ENCODE results near the gene PSMG4.
A peak's percentile ranks its signal among the peaks of the same experiment; 100 is the strongest.

PSMG4 gene

DNA sequence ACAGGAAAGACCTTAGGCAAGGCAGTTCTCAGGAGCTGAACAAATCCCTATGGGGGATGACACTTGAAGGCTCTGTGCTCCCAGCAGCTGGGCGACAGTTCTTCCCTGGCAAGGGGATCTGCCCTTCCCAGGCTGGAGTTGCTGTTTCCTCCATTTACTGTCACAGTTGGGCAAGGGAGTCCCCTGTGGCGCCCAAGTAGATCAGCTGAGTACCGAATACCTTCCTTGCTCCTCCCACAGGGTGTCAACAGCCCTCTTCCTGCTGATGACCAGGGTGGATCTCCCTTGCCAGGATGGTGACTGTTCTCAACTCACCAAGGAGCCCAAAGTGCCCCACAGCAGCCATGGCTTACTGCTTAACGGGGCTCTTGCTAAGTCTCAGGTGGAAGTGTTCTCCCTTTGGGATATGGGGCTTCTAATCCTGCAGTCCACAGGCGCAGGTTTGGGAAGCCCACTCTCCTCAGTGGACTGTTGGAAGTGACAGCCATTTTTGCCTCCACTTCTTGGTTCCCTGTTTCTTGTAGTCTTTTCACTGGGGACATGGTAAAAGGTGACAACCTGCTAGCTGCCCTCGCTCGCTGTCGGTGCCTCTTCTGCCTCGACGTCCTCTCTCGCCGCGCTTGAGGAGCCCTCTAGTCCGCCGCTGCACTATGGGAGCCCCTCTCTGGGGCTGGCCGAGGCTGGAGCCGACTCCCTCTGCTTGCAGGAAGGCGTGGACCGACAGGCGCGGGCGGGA is 5.7 kb upstream of the PSMG4 start:
- DNase-seq: no peak

DNA sequence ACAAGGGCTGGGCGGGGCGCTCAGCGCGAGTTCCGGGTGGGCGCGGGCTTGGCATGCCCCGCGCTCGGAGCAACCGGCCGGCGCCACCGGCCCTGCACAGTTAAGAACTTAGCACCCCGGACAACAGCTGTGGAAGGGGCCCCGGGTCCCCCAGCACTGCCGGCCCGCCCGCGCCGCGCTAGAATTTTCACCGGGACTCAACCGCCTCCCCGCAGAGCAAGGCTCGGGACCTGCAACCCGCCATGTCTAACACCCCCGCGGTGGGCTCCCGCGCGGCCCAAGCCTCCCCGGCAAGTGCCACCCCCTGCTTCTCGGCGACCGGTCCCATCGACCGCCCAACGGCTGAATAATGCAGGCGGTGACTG is 5.2 kb upstream of the PSMG4 start:
- DNase-seq: no peak

DNA sequence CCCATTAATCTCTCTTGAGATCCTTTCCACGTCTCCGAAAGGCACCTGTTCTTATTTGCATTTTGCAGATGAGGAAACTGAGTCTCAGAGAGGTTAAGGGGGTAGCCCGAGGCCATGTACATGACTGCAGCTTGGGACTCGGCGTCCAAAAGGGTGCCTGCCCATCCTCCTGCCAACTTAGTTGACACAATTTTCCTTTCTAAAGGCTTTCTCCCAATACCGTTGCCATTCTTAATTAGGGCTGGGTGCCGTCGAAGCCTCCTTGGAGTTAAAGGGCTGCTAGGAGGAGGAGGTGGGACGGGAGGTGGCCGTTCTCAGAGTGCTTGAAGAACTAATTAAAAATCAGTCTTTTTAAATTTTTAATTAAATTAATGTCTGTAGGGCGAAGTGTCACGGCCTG is 546 bp upstream of the PSMG4 start:
- no peak for DNase-seq

DNA sequence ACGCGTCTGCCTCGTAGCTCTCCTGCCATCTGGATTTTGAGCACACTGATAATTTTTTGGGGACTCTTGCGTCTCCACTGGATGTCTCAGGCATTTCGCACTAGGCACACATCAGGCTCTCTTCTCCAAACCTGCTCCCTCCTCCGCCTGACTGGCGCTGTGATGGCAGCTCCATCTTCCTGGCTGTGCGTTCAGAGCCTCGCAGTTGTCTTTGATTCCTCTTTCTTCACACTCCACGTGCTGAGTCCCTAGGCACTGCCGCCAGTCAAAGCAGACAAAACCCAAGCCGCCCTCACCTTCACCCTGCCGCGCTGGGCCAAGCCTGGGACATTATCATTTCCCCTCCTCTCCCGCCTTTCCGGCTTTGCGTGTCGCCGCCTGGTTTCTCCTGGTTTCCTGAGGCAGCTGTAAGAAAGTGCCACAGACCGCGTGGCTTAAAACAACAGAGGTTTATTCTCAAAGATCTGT is 778 bp downstream of the PSMG4 start:
- DNase-seq: peak; percentile 17

DNA sequence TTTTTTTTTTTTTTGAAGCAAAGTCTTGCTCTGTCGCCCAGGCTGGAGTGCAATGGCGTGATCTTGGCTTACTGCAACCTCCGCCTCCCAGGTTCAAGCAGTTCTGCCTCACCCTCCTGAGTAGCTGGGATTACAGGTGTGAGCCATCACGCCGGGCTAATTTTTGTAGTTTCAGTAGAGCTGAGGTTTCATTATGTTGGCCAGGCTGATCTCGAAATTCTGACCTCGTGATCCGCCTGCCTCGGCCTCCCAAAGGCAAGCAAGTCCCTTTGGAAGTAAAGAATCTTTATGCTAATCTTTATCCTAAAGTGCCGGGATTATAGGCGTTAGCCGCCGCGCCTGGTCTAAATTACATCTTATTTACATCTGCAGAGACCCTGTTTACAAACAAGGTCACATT is 1.5 kb downstream of the PSMG4 start:
- DNase-seq: no peak

DNA sequence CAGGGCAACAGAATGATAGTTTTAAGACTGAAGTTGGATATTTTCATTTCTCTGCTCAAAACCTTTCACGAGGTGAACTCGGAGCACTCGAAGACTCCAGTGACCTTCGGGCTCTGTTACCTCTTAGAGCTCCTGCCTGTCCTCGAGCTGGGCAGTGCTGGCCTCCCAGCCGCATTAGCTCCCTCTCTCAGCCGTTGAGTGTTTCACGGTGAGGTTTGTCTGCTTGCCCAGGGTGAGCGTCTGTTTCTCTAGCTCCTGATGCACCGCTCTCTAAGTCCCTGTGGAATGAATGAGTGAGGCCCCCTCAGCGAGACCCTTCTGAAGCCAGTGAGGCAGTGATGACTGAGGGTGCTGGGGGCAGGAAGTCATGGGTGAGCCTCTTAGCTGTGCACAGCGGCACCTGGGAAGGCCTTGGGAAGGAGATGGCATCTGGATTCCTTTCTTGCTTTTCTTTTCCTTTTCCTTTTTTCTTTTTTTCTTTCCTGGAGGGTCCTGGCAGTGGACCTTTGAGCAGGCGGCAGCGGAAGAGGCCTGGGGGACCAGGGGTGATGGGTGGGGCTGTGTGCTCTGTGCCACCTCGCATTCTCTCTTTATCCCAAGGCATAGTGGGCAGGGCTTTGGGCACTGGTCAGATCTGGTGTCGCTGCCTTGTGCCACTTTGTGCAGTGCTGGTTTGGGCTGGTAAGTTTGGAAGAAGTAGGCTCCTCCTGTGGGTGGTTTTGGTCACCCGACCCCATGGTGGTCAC is 2.2 kb downstream of the PSMG4 start:
- no peak for DNase-seq

DNA sequence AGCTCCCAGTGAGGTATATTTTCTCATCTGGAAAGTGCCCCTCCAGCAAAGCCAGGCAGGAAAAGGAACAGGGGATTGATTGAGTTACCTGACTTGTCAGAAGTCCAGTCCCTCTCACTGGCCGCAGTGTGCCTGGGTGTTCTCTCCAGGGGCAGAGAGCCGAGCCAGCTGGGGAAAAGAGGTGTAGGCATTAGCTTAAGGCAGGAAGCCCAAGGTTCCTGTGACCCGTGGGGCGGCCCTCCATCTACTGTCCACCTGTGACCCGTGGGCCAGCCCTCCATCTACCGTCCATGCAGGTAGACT is 2.7 kb downstream of the PSMG4 start:
- DNase-seq: no peak

DNA sequence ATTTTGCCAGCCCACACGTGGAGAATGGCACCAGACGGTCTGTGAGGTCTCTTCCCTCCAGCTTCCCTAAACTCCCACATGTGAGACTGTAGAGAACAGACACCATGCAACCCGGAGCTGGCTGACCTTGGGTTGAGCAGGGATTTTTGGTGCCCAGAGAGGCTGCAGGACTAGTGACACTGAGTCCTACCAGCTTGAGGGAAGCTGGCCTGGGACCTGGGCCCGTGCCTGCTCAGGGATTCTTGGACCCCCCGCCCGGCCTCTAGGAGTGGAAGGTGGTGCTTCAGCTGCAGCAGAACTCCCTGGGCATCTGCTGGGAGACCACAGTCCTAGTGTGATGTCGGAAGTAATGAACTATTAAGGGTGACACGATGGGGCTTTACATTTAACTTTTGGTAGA is 3.2 kb downstream of the PSMG4 start:
- DNase-seq: no peak

DNA sequence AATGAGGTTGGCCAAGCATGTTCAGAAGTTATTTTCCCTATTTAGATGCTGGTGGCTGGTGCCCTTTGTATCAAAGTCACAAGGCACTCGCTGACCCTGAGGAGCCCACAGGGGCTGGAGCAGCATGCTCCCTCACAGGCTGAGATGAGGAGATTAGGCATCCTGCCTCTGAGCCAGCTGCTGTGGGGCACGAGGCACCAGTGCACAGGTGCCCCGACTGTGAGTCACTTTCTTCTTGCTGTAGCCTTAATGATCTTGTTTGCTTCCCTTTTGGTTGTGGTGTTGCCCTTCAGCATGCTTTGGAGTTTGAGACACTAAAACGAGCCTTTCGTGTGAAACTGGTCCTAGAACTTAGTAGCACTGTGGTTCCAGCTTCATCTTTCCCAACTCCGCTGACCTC is 4.3 kb downstream of the PSMG4 start:
- DNase-seq: no peak

DNA sequence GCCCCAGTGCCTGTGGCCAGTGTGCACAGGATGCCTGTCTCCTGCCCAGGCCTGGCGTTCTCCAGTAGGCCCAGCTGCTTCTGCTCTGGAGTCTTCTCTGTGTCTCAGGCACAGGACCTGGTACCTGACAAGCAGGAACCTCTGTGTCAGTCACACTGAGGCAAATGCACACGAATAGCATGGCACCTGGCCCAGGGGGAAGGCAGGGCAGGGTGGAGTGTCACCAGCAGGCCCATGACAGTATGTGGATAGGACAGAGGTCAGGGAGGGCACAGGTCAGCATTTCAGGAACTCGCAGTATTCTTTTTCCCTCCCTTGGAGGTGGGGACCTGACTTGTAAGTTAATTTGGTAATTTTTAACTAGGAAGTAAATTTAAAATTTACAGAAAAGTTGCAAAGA is 5.6 kb downstream of the PSMG4 start:
- no peak for DNase-seq

DNA sequence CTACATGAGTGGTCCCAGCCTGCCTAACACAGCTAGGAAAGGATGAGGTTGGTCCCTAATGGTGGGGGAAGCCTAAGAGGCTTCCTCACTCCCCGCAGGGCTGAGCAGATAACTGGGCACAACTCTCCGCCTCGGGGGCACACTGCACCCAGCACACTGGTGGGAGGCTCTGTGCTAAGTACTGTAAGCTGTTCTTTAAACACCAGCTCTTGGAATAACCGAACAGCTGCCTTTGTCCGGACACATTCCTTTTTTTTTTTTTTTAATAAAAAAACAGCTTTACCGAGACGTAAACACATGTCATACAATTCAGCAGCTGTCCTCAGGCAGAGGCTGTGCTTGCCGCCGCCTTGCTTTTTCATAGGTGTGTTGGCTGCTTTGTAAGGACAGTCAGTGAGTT is 6.9 kb downstream of the PSMG4 start:
- DNase-seq: no peak

DNA sequence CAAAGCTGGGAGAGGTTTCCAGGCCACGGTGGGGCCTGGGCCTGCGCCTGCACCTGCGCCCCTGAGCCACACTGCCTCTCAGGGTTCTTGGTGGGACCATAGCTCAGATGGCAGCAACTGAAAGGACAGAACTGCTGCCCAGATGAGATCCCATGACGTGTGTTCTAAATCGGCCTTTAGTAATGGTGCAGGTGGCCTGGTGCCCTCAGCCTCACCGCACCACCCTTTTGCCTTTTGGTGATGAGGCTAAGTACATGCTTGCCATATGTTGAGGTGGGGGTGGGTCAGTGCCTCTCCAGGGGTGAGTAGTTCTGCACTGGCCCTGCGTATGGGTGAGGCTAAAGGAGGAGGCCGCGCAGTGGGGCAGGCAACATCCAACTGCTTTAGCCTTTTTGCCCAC is 7.4 kb downstream of the PSMG4 start:
- no peak for DNase-seq

DNA sequence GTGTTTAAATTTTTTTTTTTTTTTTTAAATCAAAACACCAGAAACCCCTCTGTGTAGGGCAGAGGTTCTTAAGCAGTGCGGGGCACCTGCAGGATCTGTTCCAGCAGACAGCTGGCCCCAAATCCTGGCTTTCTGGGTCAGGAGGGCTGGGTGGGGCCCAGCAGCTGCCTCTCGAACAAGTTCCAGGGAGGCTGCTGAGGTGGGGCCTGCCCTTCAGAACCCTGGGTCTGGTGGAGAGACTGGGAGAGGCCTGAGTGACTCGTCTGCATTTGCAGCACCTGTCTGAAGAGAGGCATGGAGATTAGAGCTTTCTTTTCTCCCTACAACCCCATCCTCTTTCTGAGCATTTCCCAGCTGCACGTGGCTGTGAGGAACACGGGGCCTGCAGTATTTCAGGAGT is 8.4 kb downstream of the PSMG4 start:
- DNase-seq: no peak

DNA sequence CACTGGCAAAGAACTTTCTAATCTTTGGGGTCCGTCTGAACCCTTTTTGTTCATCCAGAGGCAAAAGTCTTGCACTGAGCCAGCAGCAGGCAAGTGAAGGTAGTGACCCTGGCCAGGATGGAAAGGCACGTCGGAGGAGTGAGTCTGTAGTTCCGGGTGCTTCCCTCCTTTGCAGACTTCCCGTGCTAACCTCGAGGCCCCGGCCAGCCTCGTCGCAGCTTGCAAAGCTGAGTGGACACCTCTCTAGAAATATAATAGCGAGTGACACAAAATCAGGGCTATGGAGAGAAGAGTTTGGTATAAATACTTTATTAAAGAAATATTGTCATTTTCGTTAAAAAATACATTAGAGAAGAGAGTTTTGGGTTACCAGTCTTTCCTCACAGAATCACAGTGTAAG is 9.9 kb downstream of the PSMG4 start:
- DNase-seq: no peak

DNA sequence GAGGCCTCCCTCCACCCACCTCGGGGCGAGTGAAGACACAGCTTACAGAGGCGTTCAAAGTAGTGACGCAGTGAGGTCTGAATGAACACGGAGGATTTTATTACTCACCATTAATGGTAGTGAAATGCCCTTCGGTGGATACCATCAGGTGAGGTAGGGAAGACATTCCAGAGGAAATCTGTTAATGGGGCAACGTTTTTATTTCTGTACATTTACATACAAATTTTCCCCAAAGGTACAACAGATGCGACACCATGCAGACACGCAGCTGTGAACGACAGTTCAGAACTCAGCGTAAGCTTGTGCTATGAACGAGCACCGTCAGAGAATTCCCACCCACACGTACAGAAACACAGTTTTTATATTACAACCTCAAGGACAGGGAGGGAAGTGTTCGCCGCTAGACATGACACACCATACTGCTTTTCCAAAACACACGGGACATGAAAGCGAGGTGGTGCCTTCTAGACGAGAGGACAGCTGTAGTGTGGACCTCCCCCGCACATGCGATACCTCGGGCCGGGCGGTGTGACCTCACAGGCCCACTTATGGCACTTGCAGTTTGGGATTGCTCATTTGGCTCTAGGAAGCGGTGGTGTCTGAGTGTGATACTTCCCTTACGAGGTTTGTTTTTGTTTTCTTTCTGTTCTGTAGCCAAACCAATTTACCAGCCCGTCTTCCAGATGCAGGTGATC is 10.7 kb downstream of the PSMG4 start:
- no peak for DNase-seq

DNA sequence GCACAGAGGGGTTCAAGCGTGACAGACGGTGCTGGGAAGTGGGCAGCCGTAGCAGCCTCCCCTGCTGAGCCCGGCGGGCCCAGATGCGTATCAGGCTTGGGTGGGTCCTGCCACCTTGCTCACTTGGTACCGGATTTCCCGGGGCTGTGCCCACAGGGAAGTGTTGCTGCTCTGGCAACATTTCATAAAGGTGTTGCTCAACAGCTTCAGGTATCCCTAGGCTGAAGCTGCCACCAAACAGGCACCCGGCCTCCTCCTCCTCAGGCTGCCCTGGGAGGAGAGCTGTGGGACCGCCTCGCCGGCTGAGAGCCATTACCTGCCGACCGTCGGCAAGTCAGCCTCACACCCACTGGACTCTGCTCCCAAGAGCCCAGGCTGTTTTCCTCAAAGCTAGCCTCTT is 11.5 kb downstream of the PSMG4 start:
- no peak for DNase-seq

DNA sequence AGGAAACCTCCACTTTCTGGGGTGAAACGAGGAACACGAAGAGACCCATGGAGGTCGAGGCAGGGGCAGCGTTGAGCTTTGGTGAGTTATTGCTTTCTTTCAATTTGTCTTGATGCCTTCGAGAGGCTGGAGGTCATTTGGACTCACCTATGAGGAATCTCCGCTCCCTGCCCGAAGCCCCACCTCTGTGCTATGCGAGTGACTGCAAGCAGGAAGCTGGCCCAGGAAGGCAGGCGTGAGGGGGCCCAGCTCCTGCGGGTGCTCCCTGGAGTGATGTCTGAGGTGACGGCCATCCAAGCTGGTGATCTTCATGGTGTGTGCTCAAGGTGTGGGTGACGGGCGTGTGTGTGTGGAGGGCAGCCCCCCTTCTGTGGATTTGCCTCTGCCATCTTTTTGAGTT is 13.0 kb downstream of the PSMG4 start:
- no peak for DNase-seq

DNA sequence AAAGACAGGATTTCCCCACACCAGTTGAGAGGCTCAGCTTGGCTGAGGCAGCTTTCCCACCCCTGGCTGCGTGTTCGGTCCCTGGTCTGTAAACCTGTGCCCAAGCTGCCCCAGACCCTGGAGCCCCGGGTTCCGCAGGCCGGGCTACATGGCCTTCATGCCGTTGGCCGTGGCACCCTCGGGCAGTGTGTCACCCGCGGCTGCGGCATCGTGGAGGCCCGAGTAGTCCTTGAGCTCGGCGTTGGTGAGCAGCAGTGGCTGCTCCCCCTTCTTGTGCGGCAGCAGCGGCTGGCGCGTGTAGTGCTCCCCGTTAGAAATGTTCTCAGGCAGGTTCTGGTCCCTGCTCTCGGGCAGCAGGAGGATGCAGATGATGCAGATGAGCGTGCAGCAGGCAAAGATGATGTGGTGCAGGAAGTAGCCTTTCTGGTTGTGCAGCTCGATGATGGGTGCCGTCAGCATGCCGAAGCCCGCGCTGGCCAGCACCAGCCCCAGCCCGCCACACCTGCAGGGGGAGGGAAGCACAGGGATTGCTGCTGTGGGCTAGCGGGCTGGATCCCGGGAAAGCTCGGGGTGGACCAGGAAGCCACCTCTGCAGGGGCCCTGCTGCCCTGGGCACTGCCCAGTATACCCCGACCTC is 14.3 kb downstream of the PSMG4 start:
- DNase-seq: no peak

DNA sequence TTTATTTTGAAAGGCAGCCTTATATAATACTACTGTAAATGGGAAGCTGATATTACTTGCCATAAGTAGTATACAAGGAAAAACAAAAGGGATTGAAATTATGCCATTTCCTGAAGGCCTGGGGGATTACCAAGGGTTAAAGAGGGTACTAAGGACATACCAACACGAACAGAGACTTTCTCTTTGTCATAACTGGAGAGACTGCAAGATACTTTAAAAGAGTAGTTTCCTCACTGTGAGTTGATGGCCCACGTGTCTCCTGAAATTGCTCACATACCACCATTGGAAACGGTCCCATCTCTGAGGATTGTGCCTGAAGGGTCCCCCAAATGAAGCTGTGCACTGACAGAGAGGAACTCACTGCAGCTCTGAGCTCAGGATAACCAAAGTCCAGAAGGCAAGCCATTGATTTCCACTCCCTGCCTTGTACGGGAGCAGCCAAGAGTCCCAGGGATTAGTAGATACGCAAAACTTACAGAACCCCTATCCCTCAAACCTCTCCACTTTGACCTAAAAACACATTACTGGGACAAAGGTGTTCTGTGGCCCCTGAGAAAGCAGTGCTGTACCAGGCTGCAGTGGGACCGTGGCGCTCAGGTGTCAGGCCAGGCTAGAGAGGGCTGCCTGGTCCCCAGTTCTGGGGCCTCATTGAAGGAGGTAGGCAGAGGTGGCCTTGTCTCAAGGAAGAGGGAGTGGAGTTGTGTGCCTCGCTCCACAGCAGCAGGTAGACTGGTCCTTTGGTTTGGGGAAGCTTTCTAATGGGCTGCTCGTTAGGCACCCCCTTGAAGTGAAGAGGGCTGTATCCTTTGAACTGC is 15.2 kb downstream of the PSMG4 start:
- DNase-seq: no peak

DNA sequence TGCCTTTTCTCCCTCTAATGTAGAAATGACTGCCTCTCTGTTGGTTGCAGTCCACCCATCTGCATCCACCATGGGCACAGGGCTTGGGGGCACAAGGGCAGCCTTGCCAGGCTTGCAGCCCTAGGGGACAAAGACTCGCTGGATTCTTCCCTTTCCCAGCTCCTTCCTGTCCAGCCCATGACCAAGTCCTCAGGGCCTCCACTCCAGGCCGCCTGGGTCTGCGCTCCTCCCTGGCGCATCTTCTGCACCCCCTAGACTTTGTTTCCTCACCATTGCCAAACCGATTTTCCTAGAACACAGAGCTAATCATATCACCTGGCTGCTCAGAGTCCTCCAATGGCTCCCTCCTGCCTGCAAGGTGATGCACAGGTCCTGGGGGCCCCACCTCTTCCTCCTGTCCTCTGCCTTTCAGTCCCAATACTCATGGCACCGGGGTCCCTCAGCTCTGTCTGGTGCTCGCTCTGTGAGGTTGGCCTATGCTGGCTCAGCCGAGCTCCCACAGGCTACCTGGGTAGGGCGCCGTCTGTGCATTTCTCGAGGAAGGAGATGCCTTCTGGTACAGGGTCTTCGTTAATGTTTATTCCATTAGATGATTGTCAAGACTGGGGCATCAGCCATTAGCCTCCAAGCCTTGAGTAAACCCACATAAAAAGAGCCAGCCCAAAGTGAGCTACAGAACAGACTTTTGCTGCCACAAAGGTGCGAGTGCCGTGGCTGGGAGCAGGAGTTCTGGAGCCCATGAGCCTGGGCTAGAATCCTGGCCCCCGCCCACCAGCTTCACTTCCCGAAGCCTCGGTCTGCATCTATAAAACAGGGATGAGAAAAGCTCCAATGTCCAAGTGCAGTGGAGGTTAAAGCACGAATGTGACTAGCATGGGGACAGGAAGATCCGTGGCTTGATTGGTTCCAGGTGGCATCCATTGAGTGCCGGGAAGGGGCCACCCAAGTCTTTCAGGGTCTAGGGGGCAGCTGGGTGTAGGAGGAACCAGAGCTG is 17.7 kb downstream of the PSMG4 start:
- DNase-seq: no peak

DNA sequence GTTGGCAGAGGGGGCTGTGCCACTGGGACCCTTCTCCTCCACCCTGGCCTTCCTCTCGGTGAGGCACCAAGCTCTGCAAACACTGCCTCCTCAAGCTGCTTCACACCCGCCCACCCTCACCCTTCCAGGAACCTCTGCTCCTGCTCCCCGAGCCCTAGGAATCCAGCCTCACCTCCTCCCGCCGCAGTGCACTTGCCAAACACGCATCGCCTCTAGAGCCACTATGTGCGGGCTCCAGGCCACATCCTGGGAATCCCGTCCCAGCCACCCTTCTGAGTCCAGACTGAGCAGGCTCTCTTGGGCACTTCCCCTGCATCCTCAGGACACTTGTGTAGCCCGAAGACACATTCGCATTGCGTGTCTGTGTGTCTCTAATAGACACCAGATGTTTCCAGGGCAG is 18.5 kb downstream of the PSMG4 start:
- DNase-seq: no peak

Data from bone marrow (tissue), 2 donors.